HepG2 (cell line): ENCODE results near the gene ARHGDIA. TPM values are rescaled to one million over a fixed set of nuclear protein-coding genes. Genes with fewer than 3 reads are reported as not detected.

ENCODE experiments used
- ARNT2 ChIP-seq: sonication (generic); formaldehyde crosslinking; IDR thresholded peaks from 2 replicates; pipeline ENCODE4 v1.8.0; 2022; ENCODE audit warnings: mild to moderate bottlenecking, low read depth, missing genetic modification reagents, moderate library complexity
- CC2D1A ChIP-seq: sonication (generic); formaldehyde crosslinking; IDR thresholded peaks from 2 replicates; pipeline ENCODE4 v1.8.1; 2023; ENCODE audit warnings: mild to moderate bottlenecking, missing genetic modification reagents
- FLYWCH1 ChIP-seq: sonication (generic); formaldehyde crosslinking; IDR thresholded peaks from 2 replicates; pipeline ENCODE4 v1.8.1; 2023; ENCODE audit warnings: mild to moderate bottlenecking, missing genetic modification reagents
- HNF1B ChIP-seq: sonication (generic); formaldehyde crosslinking; IDR thresholded peaks from 2 replicates; pipeline ENCODE4 v1.5.1; 2020; ENCODE audit warnings: mild to moderate bottlenecking, moderate library complexity, missing genetic modification reagents
- HNF4A ChIP-seq: sonication (generic); formaldehyde crosslinking; IDR thresholded peaks from 2 replicates; pipeline ENCODE4 v1.4.0; 2020; ENCODE audit warnings: missing genetic modification reagents
- PREB ChIP-seq: sonication (generic); formaldehyde crosslinking; IDR thresholded peaks from 2 replicates; pipeline ENCODE4 v1.4.0; 2020; ENCODE audit warnings: missing genetic modification reagents
- SAFB2 ChIP-seq: sonication (generic); formaldehyde crosslinking; IDR thresholded peaks from 2 replicates; pipeline ENCODE4 v1.5.1; 2020; ENCODE audit warnings: missing genetic modification reagents, low read depth, mild to moderate bottlenecking, borderline replicate concordance
- TEF ChIP-seq: sonication (generic); formaldehyde crosslinking; IDR thresholded peaks from 2 replicates; pipeline ENCODE4 v1.5.0; 2020; ENCODE audit warnings: missing genetic modification reagents
- TERF1 ChIP-seq: sonication (generic); formaldehyde crosslinking; IDR thresholded peaks from 2 replicates; pipeline ENCODE4 v1.8.0; 2022; ENCODE audit warnings: mild to moderate bottlenecking, missing genetic modification reagents, moderate library complexity
- THAP11 ChIP-seq: IDR thresholded peaks from 2 replicates; pipeline ENCODE4 v1.6.1; 2016; ENCODE audit warnings: missing biosample characterization, missing genetic modification reagents
- THYN1 ChIP-seq: sonication (generic); formaldehyde crosslinking; IDR thresholded peaks from 2 replicates; pipeline ENCODE4 v1.8.1; 2023; ENCODE audit warnings: low read depth, mild to moderate bottlenecking, moderate library complexity, missing genetic modification reagents, borderline replicate concordance
- USF2 ChIP-seq, 2 experiments: sonication (generic) in 1 of 2; formaldehyde crosslinking in 1 of 2; IDR thresholded peaks; 2 replicates each; pipeline versions ENCODE4 v1.5.1 to v1.6.1; 2011 to 2020; ENCODE audit warnings: borderline replicate concordance in 1 of 2, low read depth in 1 of 2, low read length in 1 of 2, mild to moderate bottlenecking in 1 of 2, missing genetic modification reagents in 1 of 2, moderate library complexity in 1 of 2
- ZFP90 ChIP-seq: sonication (generic); formaldehyde crosslinking; IDR thresholded peaks from 2 replicates; pipeline ENCODE4 v1.8.0; 2022; ENCODE audit warnings: missing genetic modification reagents, mild to moderate bottlenecking, inconsistent platforms, borderline replicate concordance
- ZFY ChIP-seq: sonication (generic); formaldehyde crosslinking; IDR thresholded peaks from 2 replicates; pipeline ENCODE4 v1.4.0; 2020; ENCODE audit warnings: missing genetic modification reagents
- ZNF282 ChIP-seq: fragments of 450-650 bp; IDR thresholded peaks from 2 replicates; pipeline ENCODE4 v1.6.1; 2018; ENCODE audit not compliant: partially characterized antibody
- ZNF512 ChIP-seq: sonication (generic); formaldehyde crosslinking; IDR thresholded peaks from 2 replicates; pipeline ENCODE4 v1.4.0; 2020; ENCODE audit warnings: mild to moderate bottlenecking, missing genetic modification reagents
- ZNF546 ChIP-seq: sonication (generic); formaldehyde crosslinking; conservative IDR thresholded peaks from 2 replicates; pipeline ENCODE4 v1.8.1; 2023; ENCODE audit warnings: mild to moderate bottlenecking, missing genetic modification reagents
- ZNF781 ChIP-seq: sonication (generic); formaldehyde crosslinking; IDR thresholded peaks from 2 replicates; pipeline ENCODE4 v1.5.1; 2020; ENCODE audit warnings: borderline replicate concordance, mild to moderate bottlenecking, missing genetic modification reagents; ENCODE audit errors: not compliant biosample characterization
- ZNF883 ChIP-seq: sonication (generic); formaldehyde crosslinking; IDR thresholded peaks from 2 replicates; pipeline ENCODE4 v1.5.1; 2020; ENCODE audit warnings: mild to moderate bottlenecking, missing genetic modification reagents; ENCODE audit errors: not compliant biosample characterization
- polyA plus RNA-seq, 8 experiments: library from polyadenylated mRNA; depleted of rRNA in 3 of 8; stranded (reverse) in 7 of 8; unstranded in 1 of 8; fragments of >200 nt; fragmentation: Illumina TruSeq in 4 of 8; extraction: Trizol in 4 of 8; gene quantifications; 2 replicates each; pipeline versions ENCODE4 v1.2.1 to v1.2.3, GENCODE V29; 2011 to 2016; ENCODE audit warnings: low read depth in 4 of 8, missing spikeins in 1 of 8, mixed read lengths in 1 of 8; ENCODE audit not compliant: insufficient read depth in 1 of 8
- total RNA-seq, 5 experiments: library from RNA; depleted of rRNA; stranded (reverse); fragments of >200 nt; fragmentation: Illumina TruSeq; extraction: Trizol; gene quantifications; 2 replicates each; pipeline ENCODE4 v1.2.3, GENCODE V29; 2016; ENCODE audit warnings: low read depth in 1 of 5

ARHGDIA gene
- total and polyA plus RNA-seq, 2 of the 13 experiments (the other 11 are each of a cell fraction or from before 2014, with no cell fraction given) = 40.0 to 64.0 TPM

- TF ChIP-seq USF2 (IDR thresholded peaks at IDR 0.05; ENCODE audit: low read depth, low read length) (peak; percentile 89), USF2 (CRISPR knock-in tag; IDR thresholded peaks at IDR 0.05; ENCODE audit: borderline replicate concordance) (peak; percentile 69), ZFP90 (peak; percentile 86; the same call in 1 of the 2 replicates), ZNF512 (no peak), ZNF883 (peak; percentile 93), SAFB2 (CRISPR knock-in tag) (peak; percentile 85), HNF4A (peak; percentile 97), ZFY (CRISPR knock-in tag) (peak; percentile 89), ZNF282 (no peak), CC2D1A (CRISPR knock-in tag) (no peak), THAP11 (CRISPR knock-in tag) (peak; percentile 87), ARNT2 (peak; percentile 80), ZNF781 (CRISPR knock-in tag) (no peak), PREB (CRISPR knock-in tag) (no peak), TERF1 (CRISPR knock-in tag) (0 out of 2 replicates have a peak, but pooled peaks have one; percentile 85), ZNF546 (peak; percentile 92), TEF (CRISPR knock-in tag) (peak; percentile 8; the same call in 1 of the 2 replicates), FLYWCH1 (CRISPR knock-in tag) (no peak), HNF1B (CRISPR knock-in tag) (peak; percentile 50), THYN1 (CRISPR knock-in tag) (no peak)
Measured at GRCh38 chr17:81833160-81833920, 37.8 kb downstream of the ARHGDIA start, which contains the start of gene MCRIP1 (continued).
